HG02943 (cell line): ENCODE data around the gene ZMYND8.
"Not testable (repeated sequence)": the region's sequence is repeated elsewhere in the genome, so short reads cannot be mapped to it uniquely, and the experiment has no call there.

Experiments
- ATAC-seq: cut with Tn5 transposase; IDR thresholded peaks from one replicate; pipeline ENCODE4 v1.9.1; 2021; ENCODE audit warnings: mild to moderate bottlenecking, low read depth, moderate library complexity; ENCODE audit not compliant: unreplicated experiment

The ZMYND8 gene

GRCh38 chr20:47290666-47291430 lies 65.7 kb downstream of the ZMYND8 start:
- no peak for ATAC-seq

- ATAC-seq: no peak
These were observed 66.5 kb downstream of the ZMYND8 start for GRCh38 chr20:47290008-47290407.

- ATAC-seq: no peak
These were observed 67.4 kb downstream of the ZMYND8 start for GRCh38 chr20:47289096-47289495.

GRCh38 chr20:47288530-47288929 lies 68.0 kb downstream of the ZMYND8 start:
- ATAC-seq: not testable (repeated sequence)

GRCh38 chr20:47287609-47288144 lies 68.8 kb downstream of the ZMYND8 start:
- ATAC-seq: no peak

GRCh38 chr20:47286681-47287080 lies 69.8 kb downstream of the ZMYND8 start:
- ATAC-seq: no peak

- no peak for ATAC-seq
These were observed 71.3 kb downstream of the ZMYND8 start for GRCh38 chr20:47285189-47285588.

GRCh38 chr20:47284373-47284772 lies 72.1 kb downstream of the ZMYND8 start:
- no peak for ATAC-seq

GRCh38 chr20:47283411-47283810 lies 73.1 kb downstream of the ZMYND8 start:
- no peak for ATAC-seq

- ATAC-seq: no peak
These were observed 73.6 kb downstream of the ZMYND8 start for GRCh38 chr20:47282864-47283263.

GRCh38 chr20:47281376-47281775 lies 75.1 kb downstream of the ZMYND8 start:
- no peak for ATAC-seq

- no peak for ATAC-seq
These were observed 75.8 kb downstream of the ZMYND8 start for GRCh38 chr20:47280668-47281067.

- ATAC-seq: no peak
These were observed 76.3 kb downstream of the ZMYND8 start for GRCh38 chr20:47280228-47280627.

- ATAC-seq: no peak
These were observed 77.6 kb downstream of the ZMYND8 start for GRCh38 chr20:47278907-47279348.

- ATAC-seq: not testable (repeated sequence)
These were observed 79.0 kb downstream of the ZMYND8 start for GRCh38 chr20:47277535-47277872.

GRCh38 chr20:47276851-47277534 lies 79.5 kb downstream of the ZMYND8 start:
- ATAC-seq: no peak

GRCh38 chr20:47276251-47276650 lies 80.2 kb downstream of the ZMYND8 start:
- ATAC-seq: no peak

- no peak for ATAC-seq
These were observed 81.0 kb downstream of the ZMYND8 start for GRCh38 chr20:47275548-47275947.

- ATAC-seq: no peak
These were observed 81.9 kb downstream of the ZMYND8 start for GRCh38 chr20:47274401-47275108.

- no peak for ATAC-seq
These were observed 82.8 kb downstream of the ZMYND8 start for GRCh38 chr20:47273591-47274235.
